Smooth muscle cell (in vitro differentiated cells): ENCODE measurements around the gene CARM1. TPM values are rescaled to one million over a fixed set of nuclear protein-coding genes. Genes with fewer than 3 reads are reported as not detected.

Experiments used
- DNase-seq: peaks from one replicate; lab custom pipeline; 2025; ENCODE audit not compliant: unreplicated experiment; lab: John Stamatoyannopoulos, UW
- H2AFZ ChIP-seq: fragments of 200-600 bp; sonication (generic); 2 replicates; pipeline ENCODE4 v1.6.0; 2016; ENCODE audit warnings: antibody characterized with exemption, low read depth, mild to moderate bottlenecking
- H3F3A ChIP-seq: fragments of 200-600 bp; sonication (generic); 2 replicates; pipeline ENCODE4 v1.6.0; 2017; ENCODE audit warnings: antibody characterized with exemption, low read depth
- H3K27ac ChIP-seq: fragments of 200-600 bp; sonication (generic); 2 replicates; pipeline ENCODE4 v1.5.1; 2016; ENCODE audit warnings: low read depth, mild to moderate bottlenecking
- H3K27me3 ChIP-seq: fragments of 200-600 bp; sonication (generic); 2 replicates; pipeline ENCODE4 v1.6.1; 2016; ENCODE audit warnings: low read depth, mild to moderate bottlenecking
- H3K36me3 ChIP-seq: fragments of 200-600 bp; sonication (generic); 2 replicates; pipeline ENCODE4 v1.5.1; 2016; ENCODE audit warnings: low read depth
- H3K4me1 ChIP-seq: fragments of 200-600 bp; sonication (generic); 2 replicates; pipeline ENCODE4 v1.5.1; 2016; ENCODE audit warnings: low read depth
- H3K4me2 ChIP-seq: fragments of 200-600 bp; sonication (generic); 2 replicates; pipeline ENCODE4 v1.6.0; 2016; ENCODE audit warnings: mild to moderate bottlenecking
- H3K4me3 ChIP-seq: fragments of 200-600 bp; sonication (generic); 2 replicates; pipeline ENCODE4 v1.5.1; 2016; ENCODE audit warnings: mild to moderate bottlenecking
- H3K79me2 ChIP-seq: fragments of 200-600 bp; sonication (generic); 2 replicates; pipeline ENCODE4 v1.6.0; 2016; ENCODE audit warnings: low read depth, mild to moderate bottlenecking
- H3K9ac ChIP-seq: fragments of 200-600 bp; sonication (generic); 2 replicates; pipeline ENCODE4 v1.6.0; 2016; ENCODE audit warnings: low read depth
- H3K9me3 ChIP-seq: fragments of 200-600 bp; sonication (generic); replicated peaks from 2 replicates; pipeline ENCODE4 v1.5.1; 2016; ENCODE audit warnings: low read depth
- H4K20me1 ChIP-seq: fragments of 200-600 bp; sonication (generic); 2 replicates; pipeline ENCODE4 v1.6.0; 2016; ENCODE audit warnings: low read depth
- WGBS: methylation state at CpG from one replicate; pipeline ENCODE4 v1.1.7; 2016; ENCODE audit warnings: low lambda C conversion rate; 5-methylcytosine and 5-hydroxymethylcytosine counted together
- polyA plus RNA-seq: library from polyadenylated mRNA; unstranded; fragments of >200 nt; fragmentation: Nextera tagmentation; extraction: Ambion mirVana; gene quantifications from 2 replicates; pipeline ENCODE4 v1.2.1, GENCODE V29; 2016
- total RNA-seq: library from RNA; depleted of rRNA; stranded (reverse); fragments of >200 nt; gene quantifications from 2 replicates; pipeline ENCODE4 v1.2.3, GENCODE V29; 2014
- TF ChIP-seq, protein P1 (sequence below): fragments of 200-600 bp; sonication (generic); IDR thresholded peaks from 2 replicates; pipeline ENCODE4 v1.5.1; 2017; ENCODE audit warnings: borderline replicate concordance, mild to moderate bottlenecking, antibody characterized with exemption; ENCODE audit not compliant: insufficient read depth, poor library complexity, severe bottlenecking

CARM1 gene
- total RNA-seq (22.7 and 25.4 TPM in 2 replicates), polyA plus RNA-seq (39.3 and 48.1 TPM in 2 replicates)

DNA sequence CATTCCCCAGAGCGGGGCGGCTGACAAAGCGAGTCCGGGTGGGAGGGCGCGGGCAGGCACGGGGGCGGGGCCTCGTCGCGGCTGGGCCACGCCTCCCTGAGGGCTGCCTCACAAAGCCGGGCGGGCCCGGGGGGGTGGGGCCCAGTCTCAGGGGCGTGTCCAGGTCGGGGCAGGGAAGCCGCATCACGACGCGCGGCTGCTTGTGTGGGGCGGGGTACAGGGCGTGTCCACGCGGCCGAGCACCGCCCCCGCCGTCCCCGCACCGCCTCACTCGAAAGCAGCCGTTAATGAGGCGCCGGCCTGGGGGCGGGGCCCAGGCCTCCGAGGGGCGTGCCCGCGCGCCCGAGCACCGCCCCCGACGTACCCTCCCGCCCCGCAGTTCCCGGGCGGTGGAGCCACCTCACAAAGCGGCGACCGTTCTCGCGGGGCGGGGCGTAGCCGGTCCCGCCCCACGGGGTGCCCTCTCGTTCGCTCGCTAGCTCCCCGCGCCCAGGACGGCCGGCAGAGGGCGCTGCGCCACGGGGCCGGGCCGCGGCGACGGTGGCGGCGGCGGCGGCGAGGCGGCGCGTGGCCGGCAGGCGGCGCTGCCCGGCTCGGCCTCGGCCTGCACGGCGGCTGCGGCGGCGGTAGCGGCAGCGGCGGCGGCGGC lies at the start of gene CARM1:
TSS of gene CARM1 (plus strand) at position 599 of the 649 bp plus-strand sequence. CDS start 150 bp downstream, outside the sequence.
- peaks cover 43% of the 10 kb centered on the region for H3K79me2 ChIP-seq
- H2AFZ ChIP-seq = peak within 1 kb of the TSS; percentile 77
- H3K4me3 ChIP-seq = peak within 1 kb of the TSS; percentile 84
- peaks cover 30% of the 10 kb centered on the region for H4K20me1 ChIP-seq
- no peaks in the 10 kb centered on the region for H3K36me3 ChIP-seq
- H3K4me1 ChIP-seq = peaks cover 12% of the 10 kb centered on the region
- peak within 1 kb of the TSS; percentile 99 for H3K4me2 ChIP-seq
- H3F3A ChIP-seq = no peaks in the 10 kb centered on the region
- peak within 1 kb of the TSS; percentile 59 for H3K27ac ChIP-seq
- WGBS = 0% methylated on average over 24 of the region's 99 CpGs
- H3K27me3 ChIP-seq = no peaks in the 10 kb centered on the region
- TF ChIP-seq, protein P1, sequence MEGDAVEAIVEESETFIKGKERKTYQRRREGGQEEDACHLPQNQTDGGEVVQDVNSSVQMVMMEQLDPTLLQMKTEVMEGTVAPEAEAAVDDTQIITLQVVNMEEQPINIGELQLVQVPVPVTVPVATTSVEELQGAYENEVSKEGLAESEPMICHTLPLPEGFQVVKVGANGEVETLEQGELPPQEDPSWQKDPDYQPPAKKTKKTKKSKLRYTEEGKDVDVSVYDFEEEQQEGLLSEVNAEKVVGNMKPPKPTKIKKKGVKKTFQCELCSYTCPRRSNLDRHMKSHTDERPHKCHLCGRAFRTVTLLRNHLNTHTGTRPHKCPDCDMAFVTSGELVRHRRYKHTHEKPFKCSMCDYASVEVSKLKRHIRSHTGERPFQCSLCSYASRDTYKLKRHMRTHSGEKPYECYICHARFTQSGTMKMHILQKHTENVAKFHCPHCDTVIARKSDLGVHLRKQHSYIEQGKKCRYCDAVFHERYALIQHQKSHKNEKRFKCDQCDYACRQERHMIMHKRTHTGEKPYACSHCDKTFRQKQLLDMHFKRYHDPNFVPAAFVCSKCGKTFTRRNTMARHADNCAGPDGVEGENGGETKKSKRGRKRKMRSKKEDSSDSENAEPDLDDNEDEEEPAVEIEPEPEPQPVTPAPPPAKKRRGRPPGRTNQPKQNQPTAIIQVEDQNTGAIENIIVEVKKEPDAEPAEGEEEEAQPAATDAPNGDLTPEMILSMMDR = peak; percentile 62
- peak; percentile 100 for DNase-seq
- peak within 1 kb of the TSS; percentile 81 for H3K9ac ChIP-seq
- no peaks in the 10 kb centered on the region for H3K9me3 ChIP-seq

DNA sequence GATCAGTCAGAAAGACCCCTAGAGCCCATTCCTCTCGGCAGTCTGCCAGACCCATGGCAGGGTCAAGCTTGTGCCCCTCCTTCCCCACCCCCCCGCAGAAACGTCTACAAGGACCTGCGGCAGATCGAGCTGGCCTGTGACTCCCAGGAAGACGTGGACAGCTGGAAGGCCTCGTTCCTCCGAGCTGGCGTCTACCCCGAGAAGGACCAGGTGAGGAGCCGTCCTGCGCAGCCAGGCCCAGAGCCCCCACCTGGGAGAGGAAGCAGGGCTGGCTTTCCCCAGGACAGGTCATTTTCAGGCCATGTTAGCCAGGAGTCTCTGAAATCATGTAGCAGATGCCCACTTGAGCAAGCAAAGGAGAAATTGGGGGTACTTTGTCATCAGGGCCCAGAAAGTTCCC lies 47.7 kb upstream of the CARM1 start:
- H3K36me3 ChIP-seq = peaks cover 3% of the 10 kb centered on the region
- no peaks in the 10 kb centered on the region for H3K79me2 ChIP-seq
- TF ChIP-seq, protein P1 = no peak
- no peaks in the 10 kb centered on the region for H3K9me3 ChIP-seq
- no peaks in the 10 kb centered on the region for H3F3A ChIP-seq
- H3K9ac ChIP-seq = no peak overlapping the region
- H3K4me2 ChIP-seq = no peak overlapping the region
- H3K27ac ChIP-seq = no peak overlapping the region
- H3K4me3 ChIP-seq = no peak overlapping the region
- 98% methylated on average over 12 of the region's 12 CpGs for WGBS
- H3K4me1 ChIP-seq = no peaks in the 10 kb centered on the region
- no peaks in the 10 kb centered on the region for H4K20me1 ChIP-seq
- H3K27me3 ChIP-seq = no peaks in the 10 kb centered on the region
- H2AFZ ChIP-seq = no peak overlapping the region
- DNase-seq = no peak

DNA sequence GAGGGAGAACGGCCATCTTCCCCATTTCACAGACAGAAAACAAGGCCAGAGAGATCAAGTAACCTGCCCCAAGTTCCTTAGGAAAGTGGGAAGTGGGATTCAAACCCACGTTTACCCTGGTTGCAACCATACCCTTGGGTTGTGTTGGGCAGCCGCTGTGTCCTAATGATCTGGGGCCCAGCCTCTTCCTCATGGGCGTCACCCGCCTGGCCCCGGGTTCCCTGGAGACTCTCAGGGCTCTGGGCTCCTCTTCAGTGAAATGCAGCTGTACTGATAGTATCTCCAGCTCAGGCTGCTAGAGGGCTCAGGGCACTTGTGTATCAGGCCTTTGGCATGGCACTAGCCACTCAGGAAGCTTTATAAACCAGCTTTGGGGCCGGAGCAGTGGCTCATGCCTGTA lies 45.1 kb upstream of the CARM1 start:
- Histone ChIP-seq H3K9me3 (no peaks in the 10 kb centered on the region), H3K36me3 (peaks cover 3% of the 10 kb centered on the region), H3K4me3 (no peak overlapping the region), H3K4me2 (no peak overlapping the region), H4K20me1 (no peaks in the 10 kb centered on the region), H3K9ac (no peak overlapping the region), H2AFZ (no peak overlapping the region), H3K4me1 (no peaks in the 10 kb centered on the region), H3K27ac (no peak overlapping the region), H3F3A (no peaks in the 10 kb centered on the region), H3K79me2 (no peaks in the 10 kb centered on the region), H3K27me3 (no peaks in the 10 kb centered on the region)
- TF ChIP-seq, protein P1 = no peak
- DNase-seq = no peak
- WGBS = 98% methylated on average over 7 of the region's 7 CpGs

DNA sequence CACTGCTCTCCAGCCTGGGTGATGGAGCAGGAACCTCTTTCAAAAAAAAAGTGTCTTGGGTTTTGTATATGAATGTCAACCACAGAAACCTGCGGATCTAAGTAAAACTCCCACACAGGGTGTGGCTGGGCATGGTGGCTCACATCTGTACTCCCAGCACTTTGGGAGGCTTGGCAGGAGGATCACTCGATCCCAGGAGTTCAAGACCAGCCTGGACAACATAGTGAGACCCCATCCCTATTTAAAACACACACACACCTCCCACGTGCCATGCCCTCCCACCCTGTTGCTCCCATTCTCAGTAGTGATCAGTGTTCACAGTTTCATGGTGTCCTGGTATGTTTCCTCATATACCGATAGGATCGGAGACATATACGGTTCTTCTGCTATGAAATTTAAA lies 44.5 kb upstream of the CARM1 start:
- no peak overlapping the region for H3K4me3 ChIP-seq
- H3F3A ChIP-seq = no peaks in the 10 kb centered on the region
- no peaks in the 10 kb centered on the region for H3K27me3 ChIP-seq
- no peaks in the 10 kb centered on the region for H3K9me3 ChIP-seq
- TF ChIP-seq, protein P1 = no peak
- 96% methylated on average over 6 of the region's 6 CpGs for WGBS
- no peak overlapping the region for H3K4me2 ChIP-seq
- H3K36me3 ChIP-seq = peaks cover 3% of the 10 kb centered on the region
- H3K9ac ChIP-seq = no peak overlapping the region
- no peak for DNase-seq
- no peak overlapping the region for H3K27ac ChIP-seq
- H4K20me1 ChIP-seq = no peaks in the 10 kb centered on the region
- H2AFZ ChIP-seq = no peak overlapping the region
- no peaks in the 10 kb centered on the region for H3K79me2 ChIP-seq
- H3K4me1 ChIP-seq = no peaks in the 10 kb centered on the region
